BJ (cell line): ENCODE measurements around the gene RGS6. TPM values are rescaled to one million over a fixed set of nuclear protein-coding genes. Genes with fewer than 3 reads are reported as not detected.

Experiments
- CTCF ChIA-PET: fragments of 350-600 bp; formaldehyde crosslinking; extraction: SDS; loops from one replicate; lab custom pipeline; 2021; ENCODE audit warnings: antibody characterized with exemption, inconsistent platforms; lab: Yijun Ruan, JAX
- POLR2A ChIA-PET: fragments of 300-600 bp; sonication (Branson Sonifier 250); formaldehyde crosslinking; extraction: SDS; loops from one replicate; lab custom pipeline; 2021; ENCODE audit warnings: antibody characterized with exemption; lab: Charles Lee
- DNase-seq: peaks from one replicate; pipeline ENCODE4 v3.0.0-alpha.2; 2011; ENCODE audit warnings: low read depth
- H3K27me3 ChIP-seq: 2 replicates; pipeline ENCODE4 v1.6.0; 2011; ENCODE audit warnings: low read length; ENCODE audit not compliant: control insufficient read depth, insufficient read depth
- H3K36me3 ChIP-seq: 2 replicates; pipeline ENCODE4 v1.5.1; 2011; ENCODE audit warnings: low read length; ENCODE audit not compliant: control insufficient read depth, insufficient read depth
- H3K4me3 ChIP-seq: 2 replicates; pipeline ENCODE4 v1.5.1; 2011; ENCODE audit warnings: low read depth, mild to moderate bottlenecking, control low read depth, low read length
- polyA plus RNA-seq: library from polyadenylated mRNA; depleted of rRNA; stranded (reverse); fragments of >200 nt; gene quantifications from 2 replicates; pipeline ENCODE4 v1.2.3, GENCODE V29; 2011
- small RNA-seq: library from RNA; depleted of rRNA; stranded (forward); fragments of <200 nt; gene quantifications from one replicate; pipeline ENCODE3, GENCODE V24; 2012; ENCODE audit warnings: low replicate concordance, low read depth; ENCODE audit not compliant: insufficient read length
- TF ChIP-seq, protein P1 (sequence below): IDR thresholded peaks from 2 replicates; pipeline ENCODE4 v1.5.1; 2011; ENCODE audit warnings: low read depth, mild to moderate bottlenecking, control low read depth, inconsistent platforms, low read length, moderate library complexity; ENCODE audit not compliant: insufficient read depth

RGS6 gene
- polyA plus RNA-seq, 1 experiment: not detected

DNA sequence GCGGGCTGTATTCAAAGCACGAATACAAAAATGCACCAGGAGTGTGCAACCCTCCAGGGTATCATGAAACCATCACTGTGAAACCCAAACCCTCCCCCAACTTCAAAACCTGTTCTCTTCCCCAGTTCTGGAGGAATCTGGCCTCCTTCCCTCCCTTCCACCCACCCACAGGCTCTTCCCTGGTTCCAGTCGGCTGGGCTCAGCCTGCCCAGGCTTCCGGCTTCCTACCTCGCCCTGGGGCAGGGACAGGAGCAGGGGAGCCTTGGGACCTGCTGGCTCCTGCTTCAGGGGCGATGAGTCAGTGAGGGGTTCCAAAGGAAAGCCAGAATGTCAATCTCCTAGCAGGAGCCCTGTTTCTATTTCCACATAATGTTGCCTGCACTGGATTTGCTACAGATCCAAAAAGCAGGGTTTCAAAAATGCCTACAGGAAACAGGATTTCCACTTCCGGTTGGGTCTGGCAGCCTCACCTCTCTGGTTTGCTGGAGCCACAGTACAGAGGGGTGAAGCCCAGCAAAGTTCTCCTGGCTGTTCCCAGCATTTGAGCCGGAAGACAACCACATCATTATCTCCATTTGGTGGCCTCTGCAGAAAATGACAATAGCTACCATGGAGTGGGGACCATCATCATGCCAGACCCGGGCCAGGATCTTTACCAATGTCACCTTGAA lies 683.4 kb downstream of the RGS6 start:
- Histone ChIP-seq H3K4me3 (no peak overlapping the region), H3K36me3 (no peaks in the 10 kb centered on the region), H3K27me3 (no peaks in the 10 kb centered on the region)
- no peak for DNase-seq
- POLR2A ChIA-PET: no interaction called here
- CTCF ChIA-PET: no interaction called here
- TF ChIP-seq, protein P1, sequence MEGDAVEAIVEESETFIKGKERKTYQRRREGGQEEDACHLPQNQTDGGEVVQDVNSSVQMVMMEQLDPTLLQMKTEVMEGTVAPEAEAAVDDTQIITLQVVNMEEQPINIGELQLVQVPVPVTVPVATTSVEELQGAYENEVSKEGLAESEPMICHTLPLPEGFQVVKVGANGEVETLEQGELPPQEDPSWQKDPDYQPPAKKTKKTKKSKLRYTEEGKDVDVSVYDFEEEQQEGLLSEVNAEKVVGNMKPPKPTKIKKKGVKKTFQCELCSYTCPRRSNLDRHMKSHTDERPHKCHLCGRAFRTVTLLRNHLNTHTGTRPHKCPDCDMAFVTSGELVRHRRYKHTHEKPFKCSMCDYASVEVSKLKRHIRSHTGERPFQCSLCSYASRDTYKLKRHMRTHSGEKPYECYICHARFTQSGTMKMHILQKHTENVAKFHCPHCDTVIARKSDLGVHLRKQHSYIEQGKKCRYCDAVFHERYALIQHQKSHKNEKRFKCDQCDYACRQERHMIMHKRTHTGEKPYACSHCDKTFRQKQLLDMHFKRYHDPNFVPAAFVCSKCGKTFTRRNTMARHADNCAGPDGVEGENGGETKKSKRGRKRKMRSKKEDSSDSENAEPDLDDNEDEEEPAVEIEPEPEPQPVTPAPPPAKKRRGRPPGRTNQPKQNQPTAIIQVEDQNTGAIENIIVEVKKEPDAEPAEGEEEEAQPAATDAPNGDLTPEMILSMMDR: no peak

Small RNA genes within 50 kb of the gene (small RNA-seq; reads per million reads assigned to genes)
- not detected for gene MIR7843
- not detected for gene RF00019
